D341Med (cell line): Measurements from ENCODE around the gene CHMP6.
"Not testable (repeated sequence)": the region's sequence is repeated elsewhere in the genome, so short reads cannot be mapped to it uniquely, and the experiment has no call there.

Experiments
- DNase-seq: peaks from one replicate; pipeline ENCODE4 v3.0.0; 2012; ENCODE audit warnings: low spot score

CHMP6 gene

DNA sequence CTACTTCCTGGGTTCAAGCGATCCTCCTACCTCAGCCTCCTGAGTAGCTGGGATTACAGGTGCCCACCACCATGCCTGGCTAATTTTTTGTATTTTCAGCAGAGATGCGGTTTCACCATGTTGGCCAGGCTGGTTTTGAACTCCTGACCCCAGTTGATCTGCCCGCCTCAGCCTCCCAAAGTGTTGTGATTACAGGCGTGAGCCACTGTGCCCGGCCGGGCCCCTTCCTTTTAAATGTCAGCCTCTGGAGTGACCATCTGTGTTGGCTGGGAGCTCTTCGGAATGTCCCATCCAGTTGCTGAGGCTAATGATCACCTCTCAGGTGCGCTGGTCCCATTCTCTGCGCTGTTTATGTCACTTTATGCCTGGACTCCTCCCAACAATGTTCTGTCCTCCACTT, 38.7 kb downstream of the CHMP6 start:
- DNase-seq: not testable (repeated sequence)

GRCh38 chr17:81030741-81031565, 39.3 kb downstream of the CHMP6 start:
- peak; percentile 46 for DNase-seq

DNA sequence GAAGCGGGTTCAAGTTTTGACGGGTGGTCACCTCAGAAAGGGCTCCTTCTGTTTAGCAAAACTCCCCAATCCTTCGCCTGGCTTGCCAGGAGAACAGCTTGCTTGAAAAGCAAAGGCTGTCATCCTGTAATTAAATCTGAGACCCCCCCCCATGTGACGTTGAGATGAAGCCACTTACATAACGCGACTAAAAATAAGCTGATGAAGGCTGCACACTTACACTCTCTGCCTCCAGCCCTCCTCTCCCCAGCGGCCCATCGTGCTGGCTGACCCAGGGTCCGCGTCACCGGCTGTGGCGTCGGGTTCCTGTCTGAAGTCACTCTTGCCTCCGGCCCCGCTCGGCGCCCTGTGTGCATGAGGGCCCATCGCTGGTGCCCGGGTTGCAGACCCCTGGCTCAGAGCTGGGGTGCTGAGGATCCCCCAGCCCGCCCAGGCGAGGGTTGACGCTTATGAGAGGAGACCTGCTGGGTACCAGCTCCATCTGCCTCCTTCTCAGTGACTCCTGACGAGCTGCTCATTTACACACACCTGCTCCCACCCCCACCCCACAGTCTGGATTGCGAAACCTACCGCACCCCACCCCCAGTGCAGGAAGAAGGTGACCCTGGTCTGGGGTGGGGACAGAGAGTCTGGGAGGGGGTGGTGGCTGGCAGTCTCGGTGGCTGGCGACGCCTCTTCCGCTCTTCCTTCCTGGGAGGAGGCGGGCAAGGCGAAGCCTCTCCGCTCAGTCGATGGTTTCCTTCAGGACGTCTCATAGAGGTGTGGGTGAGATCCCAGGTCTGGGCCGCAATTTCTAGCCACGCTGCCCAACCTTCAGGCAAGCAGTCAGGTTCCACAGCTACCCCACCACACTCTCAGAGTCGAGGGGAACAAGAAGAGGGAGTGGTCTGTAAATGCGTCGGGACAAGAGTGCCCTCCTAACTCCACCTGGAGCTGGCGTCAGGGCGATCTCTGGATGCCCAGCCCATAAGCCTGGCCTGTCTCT, 40.2 kb downstream of the CHMP6 start:
- DNase-seq: no peak

DNA sequence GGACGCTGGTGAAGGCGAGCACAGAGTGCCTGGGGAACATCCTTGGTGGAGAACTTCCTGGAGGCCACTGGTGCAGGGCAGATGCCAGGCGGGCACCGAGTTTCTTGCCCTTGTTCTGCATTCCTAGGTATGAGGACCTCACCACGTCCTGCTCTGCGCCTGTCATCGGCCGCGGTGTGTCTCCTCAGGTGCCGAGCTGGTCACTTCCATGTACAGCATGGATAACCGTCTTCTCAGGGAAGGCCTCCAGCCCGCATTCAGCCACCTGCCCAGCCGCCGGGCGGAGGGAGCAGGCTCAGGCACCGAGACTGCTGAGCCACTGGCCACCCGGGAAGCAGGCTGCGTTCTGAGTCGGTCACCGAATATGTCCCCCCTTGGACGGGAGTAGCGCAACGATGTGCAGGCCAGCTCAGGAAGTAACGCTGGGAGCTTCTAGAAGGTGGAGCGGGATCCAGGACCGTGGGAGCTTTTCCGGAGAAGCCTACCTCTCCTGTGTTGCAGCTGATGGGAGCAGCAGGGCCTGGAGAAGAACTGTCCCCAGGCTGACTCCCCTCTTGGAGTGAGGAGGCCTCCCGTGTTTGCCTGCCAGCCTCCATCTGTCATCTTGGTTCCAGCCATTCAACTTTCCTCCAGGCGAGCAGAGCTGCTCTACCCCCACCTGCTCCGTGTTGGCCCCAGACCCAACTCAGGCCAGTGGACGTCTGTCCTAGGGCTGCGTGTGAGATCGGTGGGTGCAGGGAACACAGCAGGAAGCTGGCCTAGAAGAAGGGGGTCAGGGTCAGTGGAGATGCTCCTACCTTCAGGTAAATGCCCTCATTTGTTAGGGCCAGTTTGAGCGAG, 41.2 kb downstream of the CHMP6 start:
- DNase-seq: no peak

GRCh38 chr17:81033535-81034167, 42.0 kb downstream of the CHMP6 start:
- DNase-seq: no peak

DNA sequence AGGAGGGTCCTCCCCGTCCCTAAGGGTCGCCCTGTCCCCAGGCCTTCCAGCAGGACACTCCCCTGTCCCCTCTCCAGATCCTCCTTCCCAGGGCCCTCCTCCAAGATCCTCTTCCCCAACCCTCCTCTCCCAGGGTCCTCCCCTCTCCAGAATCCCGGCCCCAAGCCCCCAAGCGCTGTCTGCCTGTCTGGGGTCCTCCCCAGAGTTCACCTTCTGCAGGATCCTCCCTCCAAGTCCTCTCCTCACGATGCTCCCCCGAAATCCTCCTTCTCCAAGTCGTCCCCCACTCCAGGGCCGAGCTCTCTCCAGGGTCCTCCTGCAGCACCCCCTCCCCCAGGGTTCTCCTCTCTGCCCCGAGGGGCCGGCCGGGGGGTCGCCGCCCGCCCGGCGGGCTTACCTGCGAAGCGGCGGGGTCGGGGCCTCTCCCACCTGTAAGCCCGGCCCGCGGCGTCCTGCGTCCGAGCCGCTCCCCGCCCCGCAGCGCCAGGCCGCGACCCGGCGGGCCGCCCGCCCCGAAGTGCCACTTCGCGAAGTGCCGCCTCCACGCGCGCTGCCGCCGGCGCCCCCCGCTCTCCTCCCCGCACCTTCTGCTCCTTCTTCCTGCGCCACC, 42.6 kb downstream of the CHMP6 start:
- no peak for DNase-seq

- DNase-seq: peak; percentile 100
These were observed 43.3 kb downstream of the CHMP6 start, which contains the start of gene BAIAP2 for GRCh38 chr17:81034779-81035520. Gene BAIAP2, plus strand, starts transcription at chr17:81035151. Its CDS starts 104 bp downstream, at chr17:81035255.

GRCh38 chr17:81035521-81036196, 44.0 kb downstream of the CHMP6 start:
- DNase-seq: peak; percentile 62

- peak; percentile 60 for DNase-seq
These were observed 44.7 kb downstream of the CHMP6 start for GRCh38 chr17:81036197-81036941.

GRCh38 chr17:81037026-81037797, 45.6 kb downstream of the CHMP6 start:
- peak; percentile 60 for DNase-seq

DNA sequence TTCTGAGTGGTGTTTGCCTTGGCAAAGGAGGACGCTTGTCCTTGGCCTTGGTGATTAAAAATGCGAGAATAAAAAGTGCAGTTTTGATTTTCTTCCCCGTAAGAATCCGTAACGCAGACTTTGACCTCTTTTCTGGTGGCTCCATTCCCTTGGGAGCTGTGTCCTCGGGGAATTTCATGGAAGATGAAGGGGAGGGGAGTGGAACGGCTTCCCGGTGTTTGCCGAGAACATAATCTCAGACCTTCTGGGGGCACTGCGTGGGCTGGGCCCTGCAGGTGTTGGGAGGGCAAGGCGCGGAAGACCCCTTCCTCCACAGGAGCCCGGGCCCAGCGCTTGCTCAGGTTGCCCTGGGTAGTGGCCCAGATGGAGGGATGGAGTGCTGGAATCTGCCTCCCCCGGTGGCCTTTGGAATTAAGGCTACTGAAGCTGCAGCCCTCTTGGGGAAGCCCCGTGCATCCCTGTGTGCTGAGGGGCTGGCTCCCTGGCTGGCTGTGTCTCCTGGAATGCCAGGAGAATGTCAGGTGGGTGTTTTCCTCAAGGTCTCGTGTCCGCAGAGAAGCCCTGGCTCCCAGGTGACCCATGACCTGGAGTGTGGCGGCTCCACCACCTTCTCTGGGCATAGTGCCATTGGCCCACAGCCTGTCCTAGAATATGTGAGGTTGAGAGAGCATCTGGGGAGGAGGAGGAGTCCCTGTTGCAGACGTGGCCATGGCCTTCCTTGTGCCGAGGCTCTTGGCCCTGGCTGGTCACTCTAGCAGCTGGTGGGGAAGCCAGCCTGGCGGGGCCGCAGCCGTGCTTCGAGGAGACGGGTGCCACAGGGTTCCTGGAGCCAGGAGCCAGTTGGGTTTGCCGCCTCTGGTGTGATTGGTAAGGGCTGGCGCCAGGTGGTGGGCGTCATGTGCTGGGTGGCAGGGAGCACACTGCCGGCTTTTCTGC, 46.4 kb downstream of the CHMP6 start:
- DNase-seq: peak; percentile 59

GRCh38 chr17:81039096-81039495, 47.5 kb downstream of the CHMP6 start:
- no peak for DNase-seq

GRCh38 chr17:81039854-81040758, 48.5 kb downstream of the CHMP6 start:
- DNase-seq: peak; percentile 76

DNA sequence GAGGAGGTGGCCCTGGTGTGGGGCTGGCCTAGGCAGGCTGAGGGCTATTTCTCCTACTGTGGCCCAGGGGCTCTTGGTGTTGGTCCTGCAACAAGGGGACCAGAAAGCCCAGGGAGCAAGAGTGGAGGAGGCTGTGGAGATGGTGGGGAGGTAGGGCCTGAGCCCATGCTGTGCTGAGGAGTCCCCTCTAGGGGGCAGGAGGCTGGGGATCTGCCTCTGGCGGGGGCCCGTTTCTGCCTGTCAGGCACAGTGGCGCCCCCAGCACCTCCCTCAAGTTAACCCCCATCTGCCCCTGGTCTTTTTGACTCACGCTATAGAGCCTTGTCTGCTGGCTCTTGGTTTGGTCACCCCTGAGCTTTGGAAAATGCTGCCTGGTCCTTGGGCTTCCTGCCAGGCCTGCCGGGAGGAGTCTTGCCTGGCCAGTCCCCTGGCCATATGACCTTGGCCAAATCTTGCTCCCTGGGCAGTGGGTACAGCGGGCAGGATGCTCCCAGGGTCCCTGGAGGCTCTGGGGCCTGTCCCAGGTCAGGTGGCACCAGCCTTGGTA, 49.2 kb downstream of the CHMP6 start:
- peak; percentile 77 for DNase-seq

DNA sequence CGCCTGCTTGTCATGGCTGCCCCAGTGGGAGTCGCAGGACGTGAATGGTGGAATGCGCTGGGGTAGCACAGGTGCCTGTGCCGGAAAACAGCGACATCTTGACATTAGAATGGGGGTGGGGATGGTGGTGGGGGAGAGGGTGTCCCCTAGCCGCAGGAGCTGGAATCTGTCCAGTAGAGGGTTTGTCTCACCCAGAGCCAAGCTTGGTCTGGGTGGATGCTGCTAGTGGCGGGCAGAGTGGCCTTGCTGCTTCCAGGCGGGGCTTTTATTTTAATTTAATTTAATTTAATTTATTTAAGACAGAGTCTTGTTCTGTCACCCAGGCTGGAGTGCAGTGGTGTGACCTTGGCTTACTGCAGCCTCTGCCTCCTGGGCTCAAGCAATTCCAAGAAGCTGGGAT, 51.0 kb downstream of the CHMP6 start:
- no peak for DNase-seq
